Esophagus muscularis mucosa (tissue), 3 donors: ENCODE data around the gene EEPD1.

Experiments used
- POLR2A ChIP-seq: fragments of 450-650 bp; IDR thresholded peaks from one replicate; pipeline ENCODE4 v1.6.1; 2017; ENCODE audit warnings: antibody characterized with exemption, moderate library complexity, mild to moderate bottlenecking, low read depth
- POLR2AphosphoS5 ChIP-seq, 2 donors: sonication (generic); formaldehyde crosslinking; IDR thresholded peaks; one replicate each; pipeline ENCODE4 v1.6.1; 2017; ENCODE audit warnings: antibody characterized with exemption in 2 of 2
- TF ChIP-seq, protein P1 (sequence below), 3 experiments: fragments of 200-600 bp in 2 of 3; fragments of 450-650 bp in 1 of 3; sonication (generic) in 2 of 3; IDR thresholded peaks; one replicate each; pipeline ENCODE4 v1.5.1; 2017 to 2019; ENCODE audit warnings: antibody characterized with exemption in 3 of 3, mild to moderate bottlenecking in 2 of 3, moderate library complexity in 1 of 3

DNA sequence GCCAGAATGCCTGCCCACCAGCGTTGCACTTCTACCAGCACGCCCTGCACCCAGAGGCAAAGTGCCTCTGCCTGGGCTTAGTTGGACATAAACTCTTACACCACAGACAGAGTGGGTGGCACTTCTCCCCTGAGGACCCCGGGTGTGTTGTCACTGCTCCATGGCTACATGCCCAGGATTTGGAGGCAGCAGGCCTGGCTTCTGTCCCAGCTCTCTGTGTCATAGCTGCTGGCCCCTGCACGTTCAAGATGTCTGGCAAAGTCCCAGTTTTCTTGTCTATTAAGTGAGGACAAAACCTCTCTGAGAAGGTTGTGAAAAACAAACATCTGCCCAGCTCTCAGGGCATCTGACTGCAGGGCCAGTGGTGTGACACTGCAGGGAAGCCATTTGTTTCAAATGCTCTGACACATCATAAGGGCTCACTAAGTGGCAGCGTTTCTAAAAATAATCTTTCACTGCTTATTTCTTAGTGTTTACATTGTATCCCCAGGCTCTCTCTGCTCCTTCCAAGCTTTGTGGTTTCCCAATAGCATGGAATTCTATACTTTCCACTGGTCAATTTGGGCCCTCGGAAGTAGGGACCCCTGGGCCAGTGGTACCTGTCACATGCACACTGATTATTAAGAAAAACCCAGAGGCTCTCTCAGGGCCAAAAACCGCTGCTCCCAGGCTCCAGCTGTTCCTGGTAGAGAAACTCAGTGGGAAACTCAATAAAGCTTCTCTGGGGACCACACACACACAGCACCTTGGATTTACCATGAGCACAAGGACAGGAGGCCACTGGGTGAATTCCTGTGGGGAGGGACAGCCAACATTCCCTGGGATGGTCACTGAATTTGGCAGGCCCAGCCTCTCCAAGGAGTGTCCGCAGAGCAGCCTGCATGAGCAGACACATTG lies 150.4 kb downstream of the EEPD1 start:
- no peak for TF ChIP-seq POLR2A
- TF ChIP-seq, protein P1, sequence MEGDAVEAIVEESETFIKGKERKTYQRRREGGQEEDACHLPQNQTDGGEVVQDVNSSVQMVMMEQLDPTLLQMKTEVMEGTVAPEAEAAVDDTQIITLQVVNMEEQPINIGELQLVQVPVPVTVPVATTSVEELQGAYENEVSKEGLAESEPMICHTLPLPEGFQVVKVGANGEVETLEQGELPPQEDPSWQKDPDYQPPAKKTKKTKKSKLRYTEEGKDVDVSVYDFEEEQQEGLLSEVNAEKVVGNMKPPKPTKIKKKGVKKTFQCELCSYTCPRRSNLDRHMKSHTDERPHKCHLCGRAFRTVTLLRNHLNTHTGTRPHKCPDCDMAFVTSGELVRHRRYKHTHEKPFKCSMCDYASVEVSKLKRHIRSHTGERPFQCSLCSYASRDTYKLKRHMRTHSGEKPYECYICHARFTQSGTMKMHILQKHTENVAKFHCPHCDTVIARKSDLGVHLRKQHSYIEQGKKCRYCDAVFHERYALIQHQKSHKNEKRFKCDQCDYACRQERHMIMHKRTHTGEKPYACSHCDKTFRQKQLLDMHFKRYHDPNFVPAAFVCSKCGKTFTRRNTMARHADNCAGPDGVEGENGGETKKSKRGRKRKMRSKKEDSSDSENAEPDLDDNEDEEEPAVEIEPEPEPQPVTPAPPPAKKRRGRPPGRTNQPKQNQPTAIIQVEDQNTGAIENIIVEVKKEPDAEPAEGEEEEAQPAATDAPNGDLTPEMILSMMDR (IDR thresholded peaks at IDR 0.05) = no peak
- TF ChIP-seq POLR2AphosphoS5 (IDR thresholded peaks at IDR 0.05) = peak; percentile 63 to 64
